GM19025 (cell line): Measurements from ENCODE around the gene ACTR8.

Experiments used
- ATAC-seq: cut with Tn5 transposase; IDR thresholded peaks from one replicate; pipeline ENCODE4 v1.9.1; 2021; ENCODE audit warnings: mild to moderate bottlenecking, low read depth, moderate library complexity; ENCODE audit not compliant: unreplicated experiment

ACTR8 gene

GRCh38 chr3:53818221-53819162, 63.5 kb downstream of the ACTR8 start:
- ATAC-seq, result no peak

- ATAC-seq, result no peak
Measured at GRCh38 chr3:53817809-53818208, 64.1 kb downstream of the ACTR8 start.

GRCh38 chr3:53817211-53817610, 64.7 kb downstream of the ACTR8 start:
- no peak for ATAC-seq
